Forelimb muscle (tissue), 1 donor: Measurements from ENCODE around the gene GLT6D1. TPM values are rescaled to one million over a fixed set of nuclear protein-coding genes. Genes with fewer than 3 reads are reported as not detected.
"Not testable (repeated sequence)": the region's sequence is repeated elsewhere in the genome, so short reads cannot be mapped to it uniquely, and the experiment has no call there.

Experiments used
- DNase-seq: peaks from one replicate; pipeline ENCODE4 v3.0.0-alpha.2; 2013; ENCODE audit warnings: low read depth
- polyA plus RNA-seq: library from polyadenylated mRNA; unstranded; fragments of 120-200 nt; gene quantifications from one replicate; pipeline ENCODE4 v1.2.1, GENCODE V29; 2013; ENCODE audit not compliant: insufficient read length

The GLT6D1 gene, protein sequence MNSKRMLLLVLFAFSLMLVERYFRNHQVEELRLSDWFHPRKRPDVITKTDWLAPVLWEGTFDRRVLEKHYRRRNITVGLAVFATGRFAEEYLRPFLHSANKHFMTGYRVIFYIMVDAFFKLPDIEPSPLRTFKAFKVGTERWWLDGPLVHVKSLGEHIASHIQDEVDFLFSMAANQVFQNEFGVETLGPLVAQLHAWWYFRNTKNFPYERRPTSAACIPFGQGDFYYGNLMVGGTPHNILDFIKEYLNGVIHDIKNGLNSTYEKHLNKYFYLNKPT
- polyA plus RNA-seq: not detected

DNA sequence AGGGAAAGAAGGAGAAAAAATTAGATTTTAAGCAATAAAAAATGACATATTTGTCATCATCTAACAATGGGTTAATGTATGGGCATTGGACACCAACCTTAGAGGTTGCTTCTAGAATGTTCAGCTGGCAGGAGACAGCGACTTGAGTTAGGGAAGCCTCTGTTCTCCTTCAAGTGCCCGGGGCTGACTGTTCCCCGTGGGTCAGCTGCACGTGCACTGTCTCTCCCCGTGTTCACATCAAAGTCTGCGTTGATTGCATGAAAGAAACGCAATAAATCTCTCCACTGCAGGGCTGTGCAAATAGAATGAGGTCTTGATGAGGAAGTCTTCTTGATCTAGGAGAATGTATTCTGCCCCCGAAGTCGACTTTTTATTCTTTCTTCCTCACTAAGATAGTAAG lies at the start of gene GLT6D1:
Gene GLT6D1, minus strand, starts transcription at position 345 of the 400 bp plus-strand sequence. CDS start 353 bp downstream, outside the sequence.
- DNase-seq: no peak

- DNase-seq: no peak
These were observed 49.7 kb upstream of the GLT6D1 start for GRCh38 chr9:135689011-135689410.

GRCh38 chr9:135687216-135687615 lies 47.9 kb upstream of the GLT6D1 start:
- DNase-seq: no peak

DNA sequence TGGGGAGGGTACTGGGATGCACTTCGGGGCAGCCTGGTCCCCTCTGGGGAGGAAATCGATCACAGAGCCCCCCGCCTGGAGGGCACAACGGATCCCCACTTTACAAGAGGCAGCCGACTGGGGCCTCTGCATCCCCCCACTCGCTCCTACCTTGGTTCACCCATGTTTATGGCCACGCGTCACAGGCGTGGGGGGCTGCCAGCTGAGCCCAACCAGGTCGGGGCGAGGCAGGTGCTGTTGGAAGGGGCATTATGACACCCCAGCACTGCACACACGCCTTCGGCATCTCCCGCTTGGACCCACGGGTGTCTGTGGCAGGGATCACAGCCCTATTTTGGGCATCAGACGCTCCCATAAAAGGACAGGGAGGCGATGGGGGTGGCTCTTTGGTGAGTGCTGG lies 45.4 kb upstream of the GLT6D1 start:
- DNase-seq: no peak

- no peak for DNase-seq
These were observed 44.2 kb upstream of the GLT6D1 start for GRCh38 chr9:135683401-135684034.

DNA sequence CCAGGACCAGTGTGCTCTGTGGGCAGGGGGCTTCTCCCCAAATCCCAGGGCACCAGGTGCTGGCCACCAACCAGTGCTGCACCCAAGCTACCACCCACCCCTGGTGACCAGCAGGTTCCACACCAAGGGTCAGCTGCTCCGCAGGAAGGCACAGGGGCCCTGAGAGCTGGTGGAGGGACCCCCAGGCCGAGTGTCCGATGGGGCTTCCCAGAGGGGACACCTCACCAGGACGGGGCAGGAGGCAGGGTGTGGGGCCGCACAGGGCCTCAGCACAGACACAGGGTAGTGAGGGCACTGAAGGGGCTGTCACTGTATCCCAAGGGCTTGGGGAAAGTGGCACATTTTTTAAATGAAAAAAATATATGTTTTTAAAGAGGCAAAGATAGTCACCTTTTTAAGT lies 41.8 kb upstream of the GLT6D1 start:
- DNase-seq: no peak

GRCh38 chr9:135680056-135680455 lies 40.7 kb upstream of the GLT6D1 start:
- no peak for DNase-seq

DNA sequence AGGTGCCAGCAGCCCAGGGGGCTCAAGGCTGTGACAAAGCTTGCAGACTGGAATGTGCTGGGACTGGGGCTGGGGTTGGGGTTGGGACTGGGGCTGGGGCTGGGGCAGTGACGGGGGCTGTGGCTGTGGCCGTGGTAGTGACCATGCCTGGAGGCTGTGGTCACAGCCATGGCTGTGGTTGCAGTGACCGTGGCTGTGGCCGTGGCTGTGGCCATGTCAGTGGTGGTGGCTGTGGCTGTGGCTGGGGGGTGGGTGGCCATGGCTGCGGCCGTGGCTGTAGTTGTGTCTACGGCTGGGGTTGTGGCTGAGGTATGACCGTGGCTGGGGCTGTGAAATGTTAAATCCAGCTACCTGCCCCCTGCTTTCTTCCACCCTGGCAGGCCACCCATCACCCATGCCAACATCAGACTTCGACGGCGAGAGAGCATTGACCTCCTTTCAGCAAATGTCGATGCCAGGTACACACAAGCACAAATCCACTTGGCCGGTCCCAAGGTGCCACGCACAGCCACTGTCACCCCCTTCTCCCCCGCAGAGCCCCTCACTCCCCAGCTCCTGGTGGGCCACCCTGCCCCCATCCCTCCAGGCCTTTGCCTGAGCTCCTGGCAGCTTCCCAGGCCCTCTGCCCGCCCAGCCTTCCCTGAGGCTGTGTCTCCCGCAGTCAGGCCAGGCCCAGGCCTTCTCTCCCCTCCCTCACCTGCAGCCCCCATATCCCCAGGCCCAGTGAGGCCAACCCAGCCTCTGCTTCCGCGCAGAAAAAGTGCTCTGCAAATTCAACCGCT lies 39.1 kb upstream of the GLT6D1 start:
- DNase-seq: no peak

DNA sequence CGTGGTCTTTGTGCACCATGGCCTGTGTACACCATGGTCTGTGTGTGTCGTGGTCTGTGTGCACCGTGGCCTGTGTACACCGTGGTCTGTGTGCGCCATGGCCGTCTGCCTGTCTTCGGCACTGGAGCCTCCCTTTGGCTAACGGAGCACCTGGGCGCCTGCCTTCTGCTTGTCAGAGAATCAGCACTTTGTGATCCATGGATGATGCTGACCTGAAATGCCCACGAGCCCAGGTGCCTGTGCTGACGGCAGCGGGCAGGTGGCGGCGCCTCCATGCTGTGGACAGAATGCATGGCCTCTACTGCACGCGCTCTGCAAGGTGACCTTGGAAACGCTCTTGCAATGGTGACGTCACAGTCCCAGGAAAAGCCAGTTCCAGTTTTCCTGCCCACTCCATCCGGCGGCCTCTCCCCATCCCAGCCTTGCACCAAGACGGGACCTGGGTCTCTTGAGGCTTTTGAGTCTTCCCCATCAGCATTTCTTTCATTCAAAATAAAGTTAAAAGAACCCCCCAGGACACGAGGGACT lies 38.4 kb upstream of the GLT6D1 start:
- DNase-seq: no peak

GRCh38 chr9:135676891-135677290 lies 37.6 kb upstream of the GLT6D1 start:
- DNase-seq: no peak

- no peak for DNase-seq
These were observed 35.6 kb upstream of the GLT6D1 start for GRCh38 chr9:135674977-135675376.

DNA sequence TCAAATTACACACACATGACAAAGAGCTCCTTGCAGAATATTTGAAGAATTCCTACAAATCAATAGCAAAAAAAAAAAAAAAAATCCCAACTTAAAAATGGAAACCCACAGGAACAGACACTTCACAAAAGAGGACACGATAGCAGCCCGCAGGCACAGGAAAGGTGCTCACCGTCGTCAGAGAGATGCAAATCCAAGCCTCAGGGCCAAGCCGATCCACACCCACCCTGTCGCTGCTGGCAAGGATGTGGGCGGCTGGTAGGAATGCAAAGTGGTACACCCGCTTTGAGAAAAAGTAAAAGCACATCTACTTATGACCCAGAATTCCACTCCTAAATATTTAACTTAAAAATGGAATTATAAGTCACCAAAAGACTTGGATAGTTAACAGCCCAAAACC lies 34.6 kb upstream of the GLT6D1 start:
- DNase-seq: no peak

DNA sequence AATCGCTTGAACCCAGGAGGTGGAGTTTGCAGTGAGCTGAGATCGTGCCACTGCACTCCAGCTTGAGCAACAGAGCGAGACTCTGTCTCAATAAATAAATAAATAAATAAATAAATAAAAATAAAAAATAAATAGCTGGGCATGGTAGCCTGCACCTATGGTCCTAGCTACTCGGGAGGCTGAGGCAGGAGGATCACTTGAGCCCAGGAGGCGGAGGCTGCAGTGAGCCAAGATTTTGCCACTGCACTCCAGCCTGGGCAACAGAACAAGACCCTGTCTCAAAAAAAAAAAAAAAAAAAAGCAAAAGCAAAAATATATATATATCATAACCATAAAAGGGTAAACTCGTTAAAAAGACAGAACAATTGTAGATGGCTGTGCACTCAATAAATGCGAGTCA lies 33.4 kb upstream of the GLT6D1 start:
- not testable (repeated sequence) for DNase-seq

GRCh38 chr9:135671591-135672041 lies 32.3 kb upstream of the GLT6D1 start:
- no peak for DNase-seq

DNA sequence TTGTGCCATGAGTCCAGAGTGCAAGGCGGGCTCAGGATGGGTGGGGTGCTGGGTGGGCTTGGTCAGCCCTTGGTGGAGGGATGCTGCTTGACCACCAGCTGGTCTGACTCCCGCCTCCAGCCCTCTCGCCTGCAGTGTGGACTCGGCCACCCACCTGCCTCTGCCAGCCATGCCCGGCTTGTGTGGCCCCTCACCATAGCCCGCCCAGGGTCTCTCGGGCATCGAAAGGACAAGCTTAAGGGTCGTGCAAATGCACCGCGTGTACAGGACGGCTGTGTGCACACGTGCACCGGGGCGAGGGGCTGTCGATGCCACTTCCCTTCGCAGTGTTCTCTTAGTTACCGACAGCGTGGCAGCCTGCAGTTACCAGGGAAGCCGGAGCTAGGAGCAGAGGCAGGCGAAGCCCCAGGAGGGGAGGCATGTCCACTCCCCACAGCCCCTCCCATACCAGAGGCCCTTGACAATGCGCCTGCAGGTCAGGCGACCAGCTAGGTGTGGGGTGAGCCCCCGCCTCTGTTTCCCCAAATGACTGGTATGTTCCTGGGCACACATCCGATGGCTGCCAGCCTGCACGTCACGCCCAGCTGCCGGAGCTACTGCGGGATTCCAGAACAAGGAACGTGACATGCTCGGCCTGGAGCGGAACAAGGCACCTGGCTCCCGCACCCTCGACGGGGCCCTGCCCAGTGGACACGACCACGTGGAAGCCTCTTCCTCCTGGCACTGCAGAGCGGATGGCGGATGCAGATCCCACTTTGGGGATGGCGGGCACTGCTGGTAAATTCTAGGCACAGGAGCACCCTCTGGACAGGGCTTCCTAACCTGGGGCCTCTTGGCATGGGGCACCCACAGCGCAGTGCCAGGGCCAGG lies 31.6 kb upstream of the GLT6D1 start:
- DNase-seq: no peak

- no peak for DNase-seq
These were observed 30.4 kb upstream of the GLT6D1 start for GRCh38 chr9:135669616-135670285.

DNA sequence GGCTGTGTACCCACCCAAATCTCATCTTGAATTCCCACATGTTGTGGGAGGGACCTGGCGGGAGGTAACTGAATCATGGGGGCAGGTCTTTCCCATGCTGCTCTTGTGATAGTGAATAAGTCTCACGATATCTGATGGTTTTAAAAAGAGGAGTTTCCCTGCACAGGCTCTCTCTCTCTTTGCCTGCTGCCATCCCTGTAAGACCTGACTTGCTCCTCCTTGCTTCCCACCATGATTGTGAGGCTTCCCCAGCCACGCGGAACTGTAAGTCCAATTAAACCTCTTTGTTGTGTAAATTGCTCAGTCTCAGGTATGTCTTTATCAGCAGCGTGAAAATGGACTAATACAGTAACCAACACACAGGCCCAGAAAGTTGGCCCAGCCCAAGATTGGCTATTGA lies 29.7 kb upstream of the GLT6D1 start:
- not testable (repeated sequence) for DNase-seq

GRCh38 chr9:135667463-135668001 lies 28.2 kb upstream of the GLT6D1 start:
- DNase-seq: no peak

GRCh38 chr9:135666534-135667462 lies 27.5 kb upstream of the GLT6D1 start:
- no peak for DNase-seq
